Activated CD8-positive, alpha-beta T cell treated with anti-CD3 and anti-CD28 coated beads, Interleukin-2, amount 10 ng/mL, durations not matched to agents 7 days and 5 days (primary cell): ENCODE data around the gene FAM110A. TPM values are rescaled to one million over a fixed set of nuclear protein-coding genes. Genes with fewer than 3 reads are reported as not detected.
"Not testable (repeated sequence)": the region's sequence is repeated elsewhere in the genome, so short reads cannot be mapped to it uniquely, and the experiment has no call there.

Source experiments
- ATAC-seq: fragments of 150-1000 bp; cut with Tn5 transposase; one replicate; pipeline ENCODE4 v1.10.0; 2021; ENCODE audit warnings: moderate library complexity
- CTCF ChIA-PET: fragments of 350-600 bp; sonication (Branson Sonifier 250); formaldehyde crosslinking; loops from one replicate; lab custom pipeline; 2021; ENCODE audit warnings: antibody characterized with exemption; lab: Charles Lee
- POLR2A ChIA-PET: fragments of 350-600 bp; sonication (Branson Sonifier 250); formaldehyde crosslinking; loops from one replicate; lab custom pipeline; 2021; ENCODE audit warnings: antibody characterized with exemption; lab: Charles Lee
- DNase-seq: peaks from one replicate; pipeline ENCODE4 v3.0.0-alpha.2; 2020
- H3K27ac Mint-ChIP-seq: one replicate; pipeline ENCODE4 v1.8.0; 2021; ENCODE audit warnings: mild to moderate bottlenecking, mixed read lengths
- H3K27me3 Mint-ChIP-seq: one replicate; pipeline ENCODE4 v1.8.0; 2021; ENCODE audit warnings: low read depth, mixed read lengths
- H3K36me3 Mint-ChIP-seq: one replicate; pipeline ENCODE4 v1.8.0; 2021; ENCODE audit warnings: low read depth, mixed read lengths
- H3K4me1 Mint-ChIP-seq: one replicate; pipeline ENCODE4 v1.8.0; 2021; ENCODE audit warnings: low read depth, mixed read lengths
- H3K4me3 Mint-ChIP-seq: one replicate; pipeline ENCODE4 v1.8.0; 2021; ENCODE audit warnings: mild to moderate bottlenecking, mixed read lengths
- H3K9me3 Mint-ChIP-seq: one replicate; pipeline ENCODE4 v1.8.0; 2022; ENCODE audit warnings: mixed read lengths; ENCODE audit not compliant: insufficient read depth
- total RNA-seq, 2 experiments: library from RNA; stranded (reverse); gene quantifications; one replicate each; pipeline ENCODE4 v1.2.3, GENCODE V29; 2021

FAM110A gene
- total RNA-seq, 2 experiments from 2014 or later = 35.9 to 36.3 TPM

- POLR2A ChIA-PET = no interaction called here
- ATAC-seq = no peak
Measured at GRCh38 chr20:824916-825315, 8.6 kb upstream of the FAM110A start.

GRCh38 chr20:825710-826421 is 7.6 kb upstream of the FAM110A start:
- H3K4me3 Mint-ChIP-seq = no peak overlapping the region
- CTCF ChIA-PET = no interaction called here
- ATAC-seq (no peak), DNase-seq (no peak)
- no peaks in the 10 kb centered on the region for H3K9me3 Mint-ChIP-seq
- POLR2A ChIA-PET = no interaction called here
- H3K36me3 Mint-ChIP-seq = no peaks in the 10 kb centered on the region
- H3K4me1 Mint-ChIP-seq = peaks cover 10% of the 10 kb centered on the region
- no peak overlapping the region for H3K27ac Mint-ChIP-seq
- H3K27me3 Mint-ChIP-seq = no peaks in the 10 kb centered on the region

More at GRCh38 chr20:824916-825315, 8.6 kb upstream of the FAM110A start:
- no peak overlapping the region for H3K4me3 Mint-ChIP-seq
- DNase-seq = no peak
- H3K9me3 Mint-ChIP-seq = no peaks in the 10 kb centered on the region
- H3K27ac Mint-ChIP-seq = no peak overlapping the region
- H3K27me3 Mint-ChIP-seq = peaks cover 2% of the 10 kb centered on the region
- H3K36me3 Mint-ChIP-seq = no peaks in the 10 kb centered on the region
- H3K4me1 Mint-ChIP-seq = peaks cover 10% of the 10 kb centered on the region
- CTCF ChIA-PET = interaction anchor here (0.9 to 1.8 kb wide), 3 partner anchors 10 to 131 kb away, joined by 3 to 7 read pairs (median 4); partner anchors contain the start of gene FAM110A

GRCh38 chr20:826695-827323 is 6.7 kb upstream of the FAM110A start:
- peaks cover 10% of the 10 kb centered on the region for H3K4me1 Mint-ChIP-seq
- DNase-seq (no peak), ATAC-seq (no peak)
- no peaks in the 10 kb centered on the region for H3K36me3 Mint-ChIP-seq
- H3K4me3 Mint-ChIP-seq = no peak overlapping the region
- H3K9me3 Mint-ChIP-seq = no peaks in the 10 kb centered on the region
- H3K27me3 Mint-ChIP-seq = no peaks in the 10 kb centered on the region
- CTCF ChIA-PET = interaction anchor here (1.0 kb wide), 1 partner anchor 130 kb away, joined by 3 read pairs; no protein-coding TSS in a partner anchor
- POLR2A ChIA-PET = no interaction called here
- no peak overlapping the region for H3K27ac Mint-ChIP-seq

DNA sequence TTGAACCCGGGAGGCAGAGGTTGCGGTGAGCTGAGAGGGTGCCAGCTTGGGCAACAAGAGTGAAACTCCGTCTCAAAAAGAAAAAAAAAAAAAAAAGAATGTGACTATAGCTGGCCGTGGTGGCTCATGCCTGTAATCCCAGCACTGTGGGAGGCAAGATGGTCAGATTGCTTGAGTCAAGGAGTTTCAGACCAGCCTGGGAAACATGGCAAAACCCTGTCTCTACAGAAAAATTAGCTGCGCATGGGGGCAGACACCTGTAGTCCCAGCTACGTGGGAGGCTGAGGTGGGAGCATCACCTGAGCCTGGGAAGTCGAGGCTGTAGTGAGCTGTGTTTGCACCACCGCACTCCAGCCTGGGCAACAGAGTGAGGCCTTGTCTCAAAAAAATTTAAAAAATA is 5.5 kb upstream of the FAM110A start:
- H3K27ac Mint-ChIP-seq, H3K27me3 Mint-ChIP-seq, ATAC-seq, H3K4me3 Mint-ChIP-seq, DNase-seq, H3K36me3 Mint-ChIP-seq, H3K9me3 Mint-ChIP-seq, POLR2A ChIA-PET: not testable (repeated sequence)
- CTCF ChIA-PET = interaction anchor here (6.7 kb wide), 1 partner anchor 128 kb away, joined by 42 read pairs; no protein-coding TSS in a partner anchor
- peaks cover 11% of the 10 kb centered on the region for H3K4me1 Mint-ChIP-seq

DNA sequence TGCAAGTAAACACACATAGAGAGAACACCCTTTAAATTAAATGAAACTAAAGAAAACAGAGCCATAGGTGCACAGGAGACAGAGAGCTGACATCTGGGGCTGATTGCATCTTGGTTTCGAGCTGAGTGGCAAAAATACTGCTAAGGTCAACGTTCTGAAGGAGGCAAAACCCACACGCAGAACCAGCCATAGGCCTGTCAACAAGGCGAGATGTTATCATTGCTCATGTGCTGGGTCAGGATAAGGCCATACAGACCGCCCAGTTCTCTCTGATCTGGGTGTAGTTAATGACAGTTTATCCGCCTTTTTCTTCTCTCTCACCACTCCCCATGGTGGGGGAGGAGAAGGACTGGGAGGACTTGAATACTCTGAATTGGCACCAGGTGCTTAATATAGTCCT is 4.5 kb upstream of the FAM110A start:
- Mint-ChIP-seq H3K4me3 (no peak overlapping the region), H3K27ac (no peak overlapping the region), H3K36me3 (no peaks in the 10 kb centered on the region), H3K27me3 (no peaks in the 10 kb centered on the region), H3K4me1 (peaks cover 16% of the 10 kb centered on the region), H3K9me3 (no peaks in the 10 kb centered on the region)
- POLR2A ChIA-PET = no interaction called here
- CTCF ChIA-PET = interaction anchor here (6.7 kb wide), 1 partner anchor 127 kb away, joined by 42 read pairs; no protein-coding TSS in a partner anchor
- no peak for DNase-seq
- no peak for ATAC-seq

- DNase-seq (no peak), ATAC-seq (no peak)
- Mint-ChIP-seq H3K9me3 (no peaks in the 10 kb centered on the region), H3K27me3 (no peaks in the 10 kb centered on the region), H3K27ac (no peak overlapping the region), H3K4me3 (no peak overlapping the region), H3K4me1 (peaks cover 18% of the 10 kb centered on the region), H3K36me3 (no peaks in the 10 kb centered on the region)
- POLR2A ChIA-PET = no interaction called here
- CTCF ChIA-PET = interaction anchor here (6.7 kb wide), 1 partner anchor 127 kb away, joined by 42 read pairs; no protein-coding TSS in a partner anchor
Measured at GRCh38 chr20:829551-829950, 4.0 kb upstream of the FAM110A start.

- no peaks in the 10 kb centered on the region for H3K27me3 Mint-ChIP-seq
- ChIA-PET CTCF (interaction anchor here (4.1 to 6.7 kb wide), 2 partner anchors 11 to 126 kb away, joined by 33 to 42 read pairs; no protein-coding TSS in a partner anchor), POLR2A (no interaction called here)
- H3K4me3 Mint-ChIP-seq = no peak overlapping the region
- DNase-seq (no peak), ATAC-seq (no peak)
- H3K36me3 Mint-ChIP-seq = no peaks in the 10 kb centered on the region
- no peaks in the 10 kb centered on the region for H3K9me3 Mint-ChIP-seq
- H3K4me1 Mint-ChIP-seq = peaks cover 19% of the 10 kb centered on the region
- no peak overlapping the region for H3K27ac Mint-ChIP-seq
Measured at GRCh38 chr20:830011-830521, 3.4 kb upstream of the FAM110A start.

DNA sequence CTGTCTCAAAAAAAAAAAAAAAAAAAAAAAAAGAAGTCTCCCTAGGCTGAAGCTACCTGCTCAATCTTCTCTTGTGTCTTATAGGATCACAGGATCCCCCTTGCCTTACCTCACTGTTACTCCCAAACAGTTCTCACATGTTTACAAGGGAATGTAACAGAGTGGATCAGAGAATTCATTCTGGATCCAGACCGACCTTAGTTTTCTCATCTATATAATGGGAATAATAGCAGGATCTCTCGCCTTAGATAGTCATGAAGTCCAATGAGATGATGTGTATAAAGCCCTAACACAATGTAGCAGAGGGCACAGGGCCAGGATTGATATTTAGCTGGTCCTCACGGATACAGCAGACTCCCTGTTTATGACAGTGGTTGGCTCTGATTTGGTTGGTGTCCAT is 2.3 kb upstream of the FAM110A start:
- CTCF ChIA-PET = interaction anchor here (4.1 to 6.7 kb wide), 2 partner anchors 12 to 125 kb away, joined by 33 to 42 read pairs; no protein-coding TSS in a partner anchor
- H3K4me1 Mint-ChIP-seq = peaks cover 22% of the 10 kb centered on the region

DNA sequence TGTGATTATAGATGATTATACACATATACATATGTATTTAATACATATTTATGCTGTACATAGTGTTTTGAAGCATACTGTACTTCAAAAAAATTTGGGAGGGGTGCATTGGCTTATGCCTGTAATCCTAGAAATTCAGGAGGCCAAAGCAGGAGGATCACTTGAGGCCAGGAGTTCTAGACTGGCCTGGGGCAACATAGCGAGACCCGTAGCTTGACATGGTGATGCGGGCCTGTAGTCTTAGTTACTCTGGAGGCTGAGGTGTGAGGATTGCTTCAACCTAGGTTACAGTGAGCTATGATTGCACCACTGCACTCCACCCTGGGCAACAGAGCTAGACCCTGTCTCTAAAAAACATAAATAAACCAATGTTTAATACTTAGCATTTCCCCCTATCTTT is 1.6 kb upstream of the FAM110A start:
- Mint-ChIP-seq H3K4me3 (no peak overlapping the region), H3K27me3 (no peaks in the 10 kb centered on the region), H3K9me3 (no peaks in the 10 kb centered on the region), H3K27ac (no peak overlapping the region), H3K4me1 (peaks cover 28% of the 10 kb centered on the region), H3K36me3 (peaks cover 6% of the 10 kb centered on the region)
- ATAC-seq (no peak), DNase-seq (no peak)
- ChIA-PET POLR2A (interaction anchor here (3.0 kb wide), 1 partner anchor 14 kb away, joined by 46 read pairs; no protein-coding TSS in a partner anchor), CTCF (interaction anchor here (0.8 to 6.7 kb wide), 7 partner anchors 12 to 382 kb away, joined by 3 to 42 read pairs (median 7); no protein-coding TSS in a partner anchor)

More for the DNA sequence above, 2.3 kb upstream of the FAM110A start:
- Mint-ChIP-seq H3K27me3 (no peaks in the 10 kb centered on the region), H3K27ac (no peak overlapping the region), H3K36me3 (peaks cover under 1% of the 10 kb centered on the region), H3K4me3 (no peak overlapping the region), H3K9me3 (no peaks in the 10 kb centered on the region)
- ATAC-seq (no peak), DNase-seq (no peak)
- POLR2A ChIA-PET = no interaction called here

GRCh38 chr20:833121-833449 is 430 bp upstream of the FAM110A start:
- peak overlapping the region; percentile 87 for H3K27ac Mint-ChIP-seq
- CTCF ChIA-PET = interaction anchor here (0.7 to 6.7 kb wide), 16 partner anchors 9 to 465 kb away, joined by 3 to 42 read pairs (median 3); no protein-coding TSS in a partner anchor
- H3K27me3 Mint-ChIP-seq = no peaks in the 10 kb centered on the region
- DNase-seq (no peak), ATAC-seq (no peak)
- H3K36me3 Mint-ChIP-seq = peaks cover 11% of the 10 kb centered on the region
- peak overlapping the region; percentile 94 for H3K4me3 Mint-ChIP-seq
- H3K4me1 Mint-ChIP-seq = peaks cover 35% of the 10 kb centered on the region
- POLR2A ChIA-PET = interaction anchor here (0.7 to 3.0 kb wide), 6 partner anchors 9 to 289 kb away, joined by 3 to 46 read pairs (median 3); no protein-coding TSS in a partner anchor
- no peaks in the 10 kb centered on the region for H3K9me3 Mint-ChIP-seq

DNA sequence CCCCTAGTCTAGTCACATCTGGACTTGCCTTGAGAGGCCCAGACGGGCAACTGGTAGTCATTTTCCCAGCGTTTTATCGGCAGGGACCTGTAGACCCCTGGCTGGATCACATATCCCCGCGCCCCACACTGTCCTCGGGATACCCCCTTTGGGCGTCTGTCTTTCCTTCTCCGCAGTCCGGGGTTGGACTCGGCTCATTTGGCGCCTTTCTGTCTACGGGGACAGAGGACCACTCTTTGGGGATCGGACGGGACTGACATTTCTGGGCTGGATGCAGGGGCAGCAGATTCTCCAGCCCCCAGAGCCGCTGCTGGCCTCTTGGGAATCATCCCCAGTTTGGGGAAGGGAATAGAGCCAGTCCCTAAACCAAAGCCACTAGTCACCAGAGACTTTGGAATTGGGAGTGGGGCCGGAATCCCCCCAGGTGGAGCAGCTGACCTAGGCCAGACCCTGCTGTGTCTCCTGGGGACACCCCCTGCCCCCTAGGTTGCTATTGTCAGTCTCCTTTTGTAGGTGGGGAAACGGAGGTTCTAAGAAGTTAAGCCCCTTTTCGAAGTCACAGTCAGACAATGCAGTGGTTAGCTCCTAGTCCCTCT is 734 bp downstream of the FAM110A start:
- ATAC-seq (peak; percentile 31), DNase-seq (no peak)
- H3K27ac Mint-ChIP-seq = peak overlapping the region; percentile 87
- peaks cover 45% of the 10 kb centered on the region for H3K4me1 Mint-ChIP-seq
- H3K36me3 Mint-ChIP-seq = peaks cover 18% of the 10 kb centered on the region
- H3K9me3 Mint-ChIP-seq = no peaks in the 10 kb centered on the region
- ChIA-PET CTCF (interaction anchor here (1.1 to 6.7 kb wide), 8 partner anchors 8 to 464 kb away, joined by 3 to 42 read pairs (median 4); no protein-coding TSS in a partner anchor), POLR2A (interaction anchor here (3.0 kb wide), 1 partner anchor 11 kb away, joined by 46 read pairs; no protein-coding TSS in a partner anchor)
- peak overlapping the region; percentile 94 for H3K4me3 Mint-ChIP-seq
- H3K27me3 Mint-ChIP-seq = no peaks in the 10 kb centered on the region
